Hematopoietic multipotent progenitor cell treated with erythropoietin and hydrocortisone succinate and interleukin-3 and kit ligand, for 4 days (in vitro differentiated cells): ENCODE data around the gene MIPEP.
"Not testable (repeated sequence)": the region's sequence is repeated elsewhere in the genome, so short reads cannot be mapped to it uniquely, and the experiment has no call there.

Experiments used
- DNase-seq: peaks from one replicate; pipeline ENCODE4 v3.0.0-alpha.2; 2015

MIPEP gene

DNA sequence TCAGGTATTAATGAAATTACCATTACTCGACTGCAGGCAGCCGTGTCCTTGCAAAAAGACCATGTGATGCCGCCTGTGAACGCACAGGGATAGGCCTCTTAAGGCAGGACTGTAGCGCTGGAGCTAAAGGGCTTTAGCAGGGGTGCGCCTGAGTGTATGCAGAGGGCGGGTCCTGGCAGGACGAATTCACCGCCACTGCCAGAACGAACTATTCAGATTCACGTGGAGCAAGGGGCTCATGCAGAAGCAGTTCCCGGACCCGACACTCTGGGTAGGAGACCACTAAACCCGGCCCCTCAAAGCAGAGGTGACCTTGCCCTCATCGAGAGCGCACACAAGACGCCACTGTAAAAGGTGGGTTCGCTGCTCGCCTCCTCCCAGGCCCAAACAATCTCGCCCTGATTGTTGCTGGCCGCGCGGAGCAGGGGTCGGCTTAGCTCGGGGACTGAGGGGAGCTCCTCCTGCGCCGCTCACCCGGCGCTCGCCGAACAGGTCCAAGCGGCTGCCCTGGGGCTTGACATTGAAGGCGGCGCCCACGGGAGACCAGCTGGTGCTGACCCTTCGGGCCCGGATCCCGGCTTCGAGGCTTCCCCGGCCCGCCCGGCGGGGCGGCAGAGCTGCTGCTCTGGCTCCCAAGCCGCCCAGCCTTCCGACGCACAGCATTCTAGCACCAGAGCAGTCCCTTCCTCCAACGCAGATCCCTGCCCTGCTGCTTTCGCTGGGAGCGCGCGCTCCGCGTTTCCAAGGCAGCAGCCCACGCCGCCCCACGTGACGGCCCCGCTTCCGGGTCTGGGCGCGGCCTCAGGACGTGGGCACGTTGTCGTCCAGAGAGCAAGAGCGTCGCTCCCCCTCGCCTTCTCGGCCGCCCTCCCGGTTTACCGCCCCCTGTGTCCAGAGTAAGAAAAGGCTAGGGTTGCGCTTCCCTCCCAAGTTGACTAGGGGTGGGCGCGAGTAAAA lies at the start of gene MIPEP:
Gene MIPEP (minus strand): TSS at position 743 of the 957 bp plus-strand sequence. CDS start 80 bp downstream, at position 663.
- peak; percentile 98 for DNase-seq

DNA sequence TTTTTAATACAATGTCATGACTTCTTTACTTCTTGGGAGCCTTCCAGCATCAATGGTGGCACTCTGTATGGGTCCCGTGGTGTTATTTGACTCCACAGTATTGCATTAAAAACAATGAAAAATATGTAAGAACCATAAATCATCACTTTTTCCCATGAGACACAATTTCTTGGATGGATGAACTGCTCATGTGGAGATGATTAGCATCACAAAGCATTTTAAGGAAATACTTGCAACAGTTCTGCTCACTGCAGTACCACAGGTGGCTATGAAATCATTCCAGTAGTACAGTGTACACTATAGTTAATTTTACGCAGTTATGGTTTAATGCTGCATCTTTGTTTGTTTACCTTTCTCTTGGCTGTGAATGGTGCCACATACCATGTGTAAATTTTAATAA lies 45.3 kb upstream of the MIPEP start:
- DNase-seq = no peak

- DNase-seq = no peak
Measured at GRCh38 chr13:23928985-23929384, 39.8 kb upstream of the MIPEP start.

DNA sequence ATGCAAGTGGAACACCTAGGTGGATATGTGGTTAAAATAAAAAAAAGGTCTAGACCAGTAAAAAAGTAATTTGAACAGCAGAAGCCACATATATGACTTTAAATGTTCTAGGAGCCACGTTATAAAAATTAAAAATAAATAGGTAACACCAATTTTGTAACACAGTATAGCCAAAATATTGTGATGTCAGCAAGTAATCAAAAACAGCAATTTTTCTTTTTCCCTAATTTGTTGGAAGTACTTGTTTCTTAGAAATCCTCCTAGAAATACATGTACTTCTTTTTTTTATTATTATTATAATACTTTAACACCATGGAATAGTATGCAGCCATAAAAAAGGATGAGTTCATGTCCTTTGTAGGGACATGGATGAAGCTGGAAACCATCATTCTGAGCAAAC lies 33.8 kb upstream of the MIPEP start:
- no peak for DNase-seq

DNA sequence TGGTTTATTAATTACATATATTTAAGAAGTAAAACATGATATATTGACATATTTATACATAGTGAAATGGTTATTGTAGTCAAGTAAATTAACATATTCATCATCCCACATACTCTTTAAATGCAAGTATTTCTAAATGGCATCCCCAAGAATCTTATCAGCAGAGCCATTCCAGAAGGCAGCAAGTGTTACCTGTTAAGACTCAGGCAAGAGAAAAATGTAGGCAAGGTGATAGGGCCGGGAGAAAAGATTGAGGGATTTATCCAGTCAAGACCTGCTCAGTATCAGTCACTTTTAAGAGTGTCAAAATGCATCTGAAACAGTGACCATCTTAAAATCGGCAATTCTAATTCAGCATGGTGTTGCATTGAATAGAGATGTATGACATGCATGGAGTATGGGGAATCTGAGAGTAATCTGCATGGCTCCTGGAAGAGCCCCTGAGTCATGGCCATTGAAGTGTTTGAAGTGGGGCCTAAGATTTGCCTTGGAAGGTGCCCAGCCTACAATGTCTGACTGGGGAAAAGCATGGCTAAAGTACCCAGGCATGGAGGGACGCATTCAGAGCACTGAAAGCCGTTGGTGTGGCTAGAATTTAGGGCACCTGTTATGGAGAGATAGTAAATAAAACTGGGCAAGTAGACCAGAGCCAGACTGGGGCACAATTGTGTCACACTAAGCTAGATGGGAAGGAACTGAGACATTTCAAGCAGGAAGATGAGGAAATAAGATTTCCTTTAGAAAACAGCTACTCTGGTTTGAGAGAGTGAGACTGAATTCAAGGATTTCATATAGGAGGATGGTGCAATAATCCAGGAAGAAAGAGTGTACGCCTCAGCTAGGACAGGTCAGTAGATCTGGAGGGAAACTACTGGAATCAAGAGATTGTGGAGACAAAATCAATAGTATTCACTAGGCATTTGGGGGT lies 33.1 kb upstream of the MIPEP start:
- no peak for DNase-seq

- peak; percentile 66 for DNase-seq
Measured at GRCh38 chr13:23921451-23921888, 32.3 kb upstream of the MIPEP start.

- no peak for DNase-seq
Measured at GRCh38 chr13:23919006-23919405, 29.8 kb upstream of the MIPEP start.

DNA sequence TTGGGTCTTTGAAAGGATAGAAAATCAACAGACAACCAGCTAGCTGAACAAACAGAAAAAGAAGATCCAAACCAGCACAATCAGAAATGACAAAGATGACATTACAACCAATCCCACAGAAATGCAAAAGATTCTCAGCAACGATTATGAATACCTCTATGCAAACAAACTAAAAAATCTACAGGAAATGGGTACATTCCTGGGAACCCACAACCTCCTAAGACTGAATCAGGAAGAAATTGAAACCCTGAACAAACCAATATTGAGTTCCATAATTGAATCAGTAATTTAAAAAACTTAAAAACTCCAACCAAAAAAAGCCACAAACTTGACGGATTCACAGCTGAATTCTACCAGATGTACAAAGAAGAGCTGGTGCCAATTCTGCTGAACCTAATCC lies 29.0 kb upstream of the MIPEP start:
- no peak for DNase-seq

DNA sequence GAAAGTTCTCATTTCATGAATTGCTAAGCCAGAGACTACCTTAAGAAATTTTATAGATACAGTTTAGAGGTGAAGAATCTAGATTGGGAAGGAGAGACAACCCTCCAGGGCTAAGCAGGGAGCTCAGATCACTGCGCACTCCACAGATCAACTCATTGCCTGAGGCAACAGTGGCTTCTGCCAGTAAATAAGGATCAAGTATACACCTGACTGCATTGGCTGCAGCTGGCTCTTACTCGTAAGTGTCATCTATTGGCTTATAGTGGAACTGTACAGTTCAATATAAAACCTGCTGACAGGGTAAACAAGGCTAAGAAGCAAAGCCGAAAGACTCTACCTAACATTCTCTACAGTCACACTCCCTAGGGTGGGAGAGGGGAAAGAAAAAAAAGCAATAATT lies 26.1 kb upstream of the MIPEP start:
- no peak for DNase-seq

- DNase-seq = no peak
Measured at GRCh38 chr13:23912469-23912868, 23.3 kb upstream of the MIPEP start.

DNA sequence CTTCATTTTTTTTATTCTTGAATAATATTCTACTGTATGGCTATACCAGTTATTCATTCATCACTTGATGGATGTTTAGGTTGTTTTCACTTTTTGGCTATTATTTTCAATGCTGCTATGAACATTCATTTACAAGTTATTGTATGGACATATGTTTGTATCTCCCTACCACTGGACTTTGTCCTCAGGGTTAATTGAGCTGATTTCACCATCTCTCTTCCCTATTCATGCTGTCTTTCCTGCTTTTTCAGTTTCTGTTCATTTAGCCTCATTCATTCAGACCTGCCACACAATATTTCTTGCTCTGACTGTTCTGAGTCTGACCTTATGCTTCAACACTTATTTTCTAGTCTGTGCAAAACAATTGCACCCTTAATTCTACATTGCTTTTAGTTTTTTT lies 20.4 kb upstream of the MIPEP start:
- DNase-seq = no peak

- DNase-seq = no peak
Measured at GRCh38 chr13:23905766-23906165, 16.6 kb upstream of the MIPEP start.

DNA sequence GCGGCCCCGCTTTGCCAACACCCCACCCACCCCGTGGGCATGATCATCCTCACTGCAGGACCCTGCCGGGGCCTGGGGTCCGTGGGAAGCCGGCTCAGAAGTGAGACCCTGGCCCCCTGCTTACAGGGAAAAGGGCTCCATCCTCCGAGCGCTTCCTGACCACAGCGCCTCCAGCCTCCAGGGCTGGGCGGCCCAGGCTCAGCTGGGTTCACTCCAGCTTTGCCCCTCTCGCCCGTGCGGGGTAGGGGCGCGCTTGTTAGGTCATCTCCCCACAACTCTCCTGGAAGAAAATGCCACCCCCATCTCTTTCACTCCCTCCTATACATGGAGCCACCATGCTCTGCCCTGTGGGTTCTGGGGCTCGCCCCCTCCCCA lies 14.7 kb upstream of the MIPEP start:
- DNase-seq = no peak

DNA sequence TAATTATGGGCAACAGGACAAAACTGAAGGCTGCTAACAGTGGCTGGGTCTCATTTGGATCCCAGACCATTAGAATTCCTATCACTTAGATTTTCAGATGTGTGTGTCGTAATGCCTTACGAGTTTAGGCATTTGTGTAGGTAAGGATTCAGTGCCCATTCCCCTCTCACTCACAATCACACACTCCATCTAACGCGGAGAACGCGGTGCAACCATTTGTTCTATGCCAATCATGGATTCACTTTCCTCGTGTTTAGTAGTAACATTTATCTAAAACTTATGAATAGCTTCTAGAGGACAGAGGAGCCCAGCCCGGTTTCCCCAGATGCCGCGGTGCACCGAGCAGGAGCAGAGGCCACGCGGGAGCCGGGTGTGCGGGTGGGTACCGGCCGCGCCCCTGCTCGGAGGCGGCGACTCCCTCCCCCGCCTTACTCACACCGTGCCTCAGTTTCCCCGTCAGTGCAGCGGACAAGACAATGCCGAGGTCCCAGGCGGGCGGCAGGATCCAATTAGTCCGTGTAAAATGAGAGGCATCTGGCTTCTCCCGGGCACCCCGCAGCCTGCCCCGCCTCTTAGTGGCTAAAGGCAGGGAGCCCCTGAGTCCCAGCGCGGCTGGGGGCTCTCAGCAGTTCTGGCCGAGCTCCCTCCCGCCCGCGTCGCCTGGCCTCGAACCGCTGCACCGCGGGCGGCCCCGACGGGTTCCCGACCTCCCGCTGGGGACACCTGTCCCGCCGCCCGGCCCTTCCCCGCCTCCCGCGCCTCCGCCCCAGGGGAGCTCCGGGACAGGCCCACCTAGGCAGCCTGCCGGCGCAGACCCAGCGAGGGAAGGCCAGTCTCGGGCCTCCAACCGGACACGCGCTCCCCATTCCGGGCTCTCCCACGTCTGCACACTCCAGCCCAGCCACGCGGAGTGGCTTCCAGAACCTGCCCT lies 14.0 kb upstream of the MIPEP start:
- no peak for DNase-seq

- DNase-seq = no peak
Measured at GRCh38 chr13:23901365-23901764, 12.2 kb upstream of the MIPEP start.

- peak; percentile 61 for DNase-seq
Measured at GRCh38 chr13:23899555-23899954, 10.4 kb upstream of the MIPEP start.

DNA sequence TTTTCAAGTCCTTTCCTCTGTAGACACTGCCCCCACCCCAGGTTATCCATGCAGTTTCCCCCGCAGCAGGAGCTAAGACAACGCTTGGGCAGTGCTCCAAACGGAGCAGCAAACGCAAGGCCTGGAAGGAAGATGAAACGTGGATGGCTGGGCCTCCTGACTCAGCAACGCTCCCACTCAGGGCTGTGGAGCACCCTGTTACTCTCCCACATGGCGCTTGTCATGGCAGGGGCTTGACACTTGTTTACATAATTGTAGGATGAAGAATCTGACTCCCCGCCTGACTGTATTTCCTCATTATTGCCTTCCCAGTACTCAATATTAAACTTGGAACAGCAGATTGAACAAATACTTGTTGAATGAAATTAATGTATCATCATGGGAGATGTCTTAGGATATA lies 8.9 kb upstream of the MIPEP start:
- DNase-seq = no peak

- not testable (repeated sequence) for DNase-seq
Measured at GRCh38 chr13:23897452-23897919, 8.3 kb upstream of the MIPEP start, which contains the start of gene C1QTNF9B. C1QTNF9B (minus strand) TSS chr13:23897502.

DNA sequence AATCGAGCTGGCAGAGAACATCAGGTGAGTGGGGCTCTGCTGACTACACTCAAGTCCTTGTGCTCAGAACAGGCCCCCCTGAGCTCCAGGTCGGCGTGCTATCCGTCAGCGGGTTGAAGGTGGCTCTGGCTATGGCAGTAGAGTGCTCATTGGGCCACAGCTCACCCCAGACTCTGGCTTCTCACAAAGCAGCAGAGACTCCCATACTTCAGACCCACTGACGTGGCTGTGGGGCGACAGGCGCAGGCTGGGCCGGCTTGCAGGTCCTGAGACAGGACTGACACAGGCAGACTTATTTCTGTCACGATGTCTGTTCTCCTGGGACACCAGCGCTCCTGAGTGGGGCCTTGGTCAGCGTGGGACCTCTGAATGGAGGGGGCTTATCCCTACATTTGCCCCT lies 5.5 kb upstream of the MIPEP start:
- DNase-seq = not testable (repeated sequence)

DNA sequence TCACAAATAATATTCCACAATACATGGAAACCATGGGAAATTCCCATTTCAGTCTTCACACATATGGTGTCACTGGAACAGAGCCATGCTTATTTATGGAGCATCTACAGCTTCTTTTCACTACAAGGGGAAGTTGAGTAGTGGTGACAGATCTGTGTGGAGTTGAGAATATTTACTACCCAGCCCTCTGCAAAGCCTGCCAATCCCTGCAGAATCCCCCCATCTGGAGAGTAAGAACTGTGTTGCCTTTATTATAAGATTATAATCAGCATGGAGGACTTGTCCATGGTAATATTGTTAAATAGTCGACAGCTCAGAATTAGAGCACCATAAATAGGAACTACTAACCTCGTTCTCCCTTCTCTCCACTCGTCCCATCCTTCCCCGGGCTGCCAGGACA lies 4.6 kb upstream of the MIPEP start:
- not testable (repeated sequence) for DNase-seq

DNA sequence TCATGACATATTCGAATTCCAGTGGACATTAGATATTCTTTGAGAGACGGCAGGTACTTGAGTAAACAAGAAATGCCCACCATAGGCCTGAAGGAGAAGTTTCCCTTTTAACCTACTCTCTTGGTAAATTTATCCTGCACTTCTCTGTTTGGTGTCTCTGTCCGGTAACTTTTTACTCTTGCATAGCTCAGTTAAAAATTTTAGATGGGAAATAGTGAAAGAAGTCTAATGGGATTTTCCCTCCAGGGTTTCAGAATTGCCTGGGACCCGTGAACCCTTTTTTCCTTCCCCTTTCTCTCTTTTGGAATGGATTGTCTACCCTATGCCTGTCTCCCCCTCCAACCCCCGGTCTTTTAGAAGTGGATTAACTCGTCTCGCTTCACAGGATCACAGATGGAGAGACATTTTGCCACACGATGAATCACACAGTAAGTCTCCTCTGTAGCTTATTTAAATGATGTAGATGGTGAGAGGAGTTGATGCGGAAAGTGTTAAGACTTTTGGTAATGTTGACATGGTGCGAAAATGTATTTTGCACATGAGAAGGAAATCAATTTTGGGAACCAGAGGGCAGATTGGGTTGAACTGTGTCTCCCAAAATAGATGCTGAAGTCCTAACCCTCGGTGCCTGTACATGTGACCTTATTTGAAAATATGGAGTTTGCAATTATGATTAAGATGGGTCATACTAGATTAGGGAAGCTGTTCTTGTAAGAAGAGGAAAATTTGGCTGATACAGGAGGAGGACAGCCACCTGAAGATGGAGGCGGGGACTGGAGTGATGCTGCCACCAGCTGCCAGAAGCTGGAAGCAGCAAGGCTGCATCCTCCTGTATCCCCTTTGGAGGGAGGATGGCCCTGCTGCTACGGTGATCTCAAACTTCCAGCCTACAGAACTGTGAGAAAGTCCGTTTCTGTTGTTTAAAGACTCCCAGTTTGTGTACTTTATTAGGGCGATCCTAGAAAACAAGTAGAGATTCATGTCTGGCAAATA lies 711 bp upstream of the MIPEP start:
- no peak for DNase-seq
